ENCODE measurements around the gene ENTHD1.

The ENTHD1 gene

DNA sequence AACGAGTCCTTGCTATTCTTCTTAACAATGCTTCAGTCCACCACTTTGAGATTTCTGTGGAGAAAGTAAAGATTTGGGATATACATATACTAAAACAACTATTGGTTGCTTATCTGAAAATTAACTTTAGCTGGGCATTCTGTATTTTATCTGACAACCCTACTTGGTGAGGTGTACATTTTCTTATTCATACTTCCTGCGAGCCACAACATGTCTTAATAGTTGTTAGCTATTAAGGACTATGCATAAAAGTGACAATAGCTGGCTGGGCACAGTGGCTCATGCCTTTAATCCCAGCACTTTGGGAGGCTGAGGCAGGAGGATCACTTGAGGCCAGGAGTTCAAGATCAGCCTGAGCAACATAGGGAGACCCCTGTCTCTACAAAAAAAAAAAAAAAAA is 38.6 kb upstream of the ENTHD1 start:
- DNase-seq, result no peak

DNA sequence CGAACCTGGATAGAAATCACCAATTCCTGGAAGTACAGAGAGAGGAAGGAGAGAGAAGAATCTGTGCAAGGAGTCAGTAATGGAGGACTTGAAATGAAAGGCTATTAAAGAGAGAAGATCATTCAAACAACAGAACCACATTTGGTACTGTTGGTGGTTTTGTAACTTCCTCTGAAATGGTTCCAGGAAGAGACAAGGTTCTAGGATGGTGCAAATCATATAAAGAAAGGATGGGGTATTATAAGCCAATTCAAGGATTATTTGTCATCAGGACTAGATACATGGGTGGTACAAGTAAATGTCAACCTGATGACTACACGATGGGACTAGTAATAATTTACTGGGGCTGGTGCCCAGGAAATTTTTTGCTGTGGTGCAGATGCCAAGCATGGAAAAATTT is 37.7 kb upstream of the ENTHD1 start:
- no peak for DNase-seq
- TF ChIP-seq POLR2A (IDR thresholded peaks at IDR 0.05; ENCODE audit: low read length) (no peak), GATA1 (IDR thresholded peaks at IDR 0.05; ENCODE audit: low read depth, low read length) (no peak)

More for the DNA sequence above, 38.6 kb upstream of the ENTHD1 start:
- TF ChIP-seq POLR2A (IDR thresholded peaks at IDR 0.05; ENCODE audit: low read length), result no peak
- no peak for TF ChIP-seq GATA1 (IDR thresholded peaks at IDR 0.05; ENCODE audit: low read depth, low read length)

DNA sequence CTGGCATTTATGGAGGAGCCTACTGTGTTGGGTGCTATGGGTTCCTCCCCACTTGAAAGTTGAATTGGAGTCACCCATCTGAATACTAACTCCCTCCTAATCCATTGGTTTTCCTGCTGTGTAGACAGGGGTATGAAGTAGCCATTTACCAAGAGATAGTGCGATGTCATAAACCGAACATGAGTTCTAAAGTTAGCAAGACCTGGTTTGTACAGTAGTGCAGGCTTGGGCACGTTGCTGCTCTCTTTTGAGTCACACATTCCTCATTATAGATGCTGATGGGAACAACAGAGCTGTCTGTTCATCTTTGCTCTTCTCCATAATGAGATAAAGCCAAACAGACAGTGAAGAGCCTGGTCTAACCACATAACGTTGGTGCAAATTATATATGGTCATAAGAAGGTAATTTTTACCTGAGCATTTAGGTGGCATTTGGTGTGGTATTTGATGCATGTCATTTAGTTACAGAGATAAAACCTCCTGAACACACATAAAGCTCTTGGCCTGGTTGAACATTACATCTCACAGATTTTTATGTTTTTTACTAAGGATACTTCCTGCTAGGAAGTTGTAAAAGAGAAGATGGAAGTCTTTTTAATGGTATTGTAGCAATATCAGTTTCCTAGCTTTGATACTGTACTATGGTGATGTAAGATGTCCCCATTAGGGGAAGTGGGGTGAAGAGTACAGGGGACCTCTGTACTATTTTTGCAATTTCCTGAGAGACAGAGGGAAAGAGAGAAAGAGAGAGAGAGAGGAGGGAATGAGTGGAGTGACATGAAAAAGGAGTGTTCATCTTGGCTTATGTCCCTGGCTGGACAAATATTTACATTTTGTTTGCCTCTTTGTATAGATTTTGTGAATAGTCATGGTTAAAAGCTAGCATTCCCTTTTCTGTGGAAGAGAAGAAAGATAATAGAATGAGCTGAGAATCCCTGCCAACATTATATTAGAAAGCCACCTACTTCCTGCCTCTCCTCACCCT is 35.3 kb upstream of the ENTHD1 start:
- TF ChIP-seq GATA1 (IDR thresholded peaks at IDR 0.05; ENCODE audit: low read depth, low read length) (no peak), POLR2A (IDR thresholded peaks at IDR 0.05; ENCODE audit: low read length) (no peak)
- no peak for DNase-seq

DNA sequence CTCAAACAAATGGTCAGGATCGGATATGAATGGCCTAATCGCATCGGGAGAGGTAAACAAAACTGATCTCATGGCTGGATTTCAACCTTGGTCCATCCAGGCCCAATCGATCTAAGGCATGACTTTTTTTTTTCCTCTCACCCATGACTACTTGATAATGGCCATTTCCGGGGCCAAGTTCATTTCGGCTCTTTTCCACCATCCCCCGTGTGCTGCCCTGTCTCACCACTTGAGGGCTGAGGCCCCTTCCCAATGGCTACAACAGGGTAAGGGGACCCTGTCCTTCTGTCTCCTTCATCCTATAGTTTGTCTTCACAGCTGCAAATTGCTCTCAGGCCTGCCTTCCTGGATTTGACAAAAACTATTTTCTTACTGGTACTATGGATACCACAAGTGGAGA is 34.0 kb upstream of the ENTHD1 start:
- DNase-seq, result no peak
- TF ChIP-seq POLR2A (IDR thresholded peaks at IDR 0.05; ENCODE audit: low read length) (no peak), GATA1 (IDR thresholded peaks at IDR 0.05; ENCODE audit: low read depth, low read length) (no peak)

DNA sequence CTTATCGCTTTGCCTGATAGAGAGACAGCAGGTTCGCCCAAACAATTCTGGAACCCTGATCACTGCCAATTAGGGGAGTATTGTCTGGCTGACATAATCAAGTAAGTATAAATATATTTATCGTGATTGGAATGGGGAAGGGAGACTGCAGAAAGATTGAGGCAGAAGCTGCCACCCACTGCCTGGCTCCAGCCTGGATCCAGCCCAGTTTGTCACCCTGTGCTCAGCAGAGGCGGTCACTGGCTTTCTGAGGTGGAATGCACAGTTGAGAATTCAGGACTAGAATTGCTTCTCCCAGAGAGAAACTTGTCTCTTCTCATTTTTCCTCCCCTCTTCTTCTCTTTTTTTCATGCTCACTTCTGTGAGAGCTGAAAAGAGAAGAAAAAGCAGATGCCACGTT is 33.2 kb upstream of the ENTHD1 start:
- no peak for DNase-seq
- TF ChIP-seq POLR2A (IDR thresholded peaks at IDR 0.05; ENCODE audit: low read length) (no peak), GATA1 (IDR thresholded peaks at IDR 0.05; ENCODE audit: low read depth, low read length) (no peak)

DNA sequence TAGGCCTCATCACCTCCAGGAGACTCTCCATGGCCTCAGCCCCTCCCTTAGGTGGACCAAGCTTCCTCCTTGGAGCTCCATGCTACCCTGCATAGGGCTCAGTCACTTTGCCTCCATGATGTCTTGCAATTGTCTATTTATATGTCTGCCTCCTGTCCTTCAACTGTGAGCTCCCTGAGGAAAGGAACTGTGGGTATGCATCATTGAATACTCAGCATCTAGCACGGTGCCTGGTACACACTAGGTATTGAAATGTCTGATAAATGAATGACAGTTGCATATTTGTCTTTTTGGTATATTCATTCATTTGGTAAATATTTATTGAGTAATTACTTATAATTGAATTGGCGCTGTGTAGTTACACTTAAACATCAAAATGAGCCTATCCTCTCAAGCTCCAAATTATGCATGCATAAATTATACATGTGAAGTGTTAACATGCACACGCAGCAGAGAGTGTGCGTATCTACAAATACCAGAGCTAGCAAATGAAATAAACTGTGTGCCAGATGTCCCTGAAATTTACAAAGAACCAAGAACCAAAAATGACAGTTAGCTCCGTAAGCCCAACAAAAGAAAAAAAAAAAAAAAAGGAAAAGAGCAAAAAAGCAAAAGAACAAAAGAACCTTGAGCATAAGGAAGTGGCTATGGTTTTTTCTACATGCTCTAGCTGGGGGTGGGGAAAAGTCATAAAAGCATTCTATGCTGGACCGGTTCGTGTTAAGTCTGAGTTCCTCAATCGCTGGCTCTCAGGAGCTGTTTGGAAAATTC is 32.5 kb upstream of the ENTHD1 start:
- no peak for TF ChIP-seq POLR2A (IDR thresholded peaks at IDR 0.05; ENCODE audit: low read length)
- TF ChIP-seq GATA1 (IDR thresholded peaks at IDR 0.05; ENCODE audit: low read depth, low read length), result no peak
- no peak for DNase-seq

DNA sequence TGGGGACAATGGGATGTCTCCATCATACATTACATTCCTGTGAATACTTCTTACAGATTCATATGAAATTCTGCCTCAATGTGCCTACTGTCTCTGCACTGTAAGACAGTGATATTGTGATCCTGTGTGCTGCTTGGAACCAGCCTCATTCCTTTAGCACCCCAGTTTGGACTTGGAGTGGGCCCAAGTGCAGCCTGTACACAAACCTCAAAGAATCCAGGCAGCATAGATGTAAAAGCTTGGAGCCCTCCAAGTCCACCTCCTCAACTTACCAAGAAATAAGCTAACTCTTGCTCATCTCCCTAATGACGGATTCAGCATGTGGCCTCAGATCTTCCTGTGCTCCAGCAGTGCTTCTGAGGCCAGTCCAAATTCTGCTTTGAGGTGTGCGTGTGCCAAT is 31.7 kb upstream of the ENTHD1 start:
- no peak for DNase-seq
- no peak for TF ChIP-seq POLR2A (IDR thresholded peaks at IDR 0.05; ENCODE audit: low read length)
- TF ChIP-seq GATA1 (IDR thresholded peaks at IDR 0.05; ENCODE audit: low read depth, low read length), result no peak

DNA sequence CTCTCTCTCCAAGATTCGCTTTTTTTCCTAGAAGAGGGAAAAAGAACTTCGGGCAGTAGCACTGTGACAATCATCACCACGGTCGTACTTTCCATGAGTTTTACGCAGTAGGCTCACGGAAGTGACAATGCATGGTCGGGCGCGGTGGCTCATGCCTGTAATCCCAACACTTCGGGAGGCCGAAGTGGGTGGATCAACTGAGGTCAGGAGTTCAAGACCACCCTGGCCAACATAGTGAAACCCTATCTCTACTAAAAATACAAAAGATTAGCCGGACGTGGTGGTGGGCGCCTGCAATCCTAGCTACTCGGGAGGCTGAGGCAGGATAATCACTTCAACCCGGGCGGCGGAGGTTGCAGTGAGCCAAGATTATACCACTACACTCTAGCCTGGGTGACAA is 30.7 kb upstream of the ENTHD1 start:
- DNase-seq, result no peak
- no peak for TF ChIP-seq GATA1 (IDR thresholded peaks at IDR 0.05; ENCODE audit: low read depth, low read length)
- no peak for TF ChIP-seq POLR2A (IDR thresholded peaks at IDR 0.05; ENCODE audit: low read length)

DNA sequence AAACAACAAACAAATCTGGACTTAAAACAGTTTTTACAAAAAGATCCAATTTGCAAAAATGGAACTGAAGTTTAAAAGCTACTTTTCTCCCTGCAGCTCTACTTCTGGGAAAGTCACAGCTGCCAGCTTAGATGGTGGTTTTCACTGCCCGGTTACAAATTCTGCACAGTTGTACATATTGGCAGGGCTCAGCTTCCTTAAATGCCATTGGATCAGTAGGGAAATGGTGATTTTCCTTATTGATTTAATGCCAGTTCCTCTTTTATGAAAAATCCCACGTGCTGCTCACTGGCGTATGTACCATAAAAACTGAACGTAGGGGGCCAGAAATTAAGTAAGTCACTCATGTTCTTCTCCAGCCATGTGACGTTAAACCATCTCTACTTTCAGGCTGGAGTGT is 30.1 kb upstream of the ENTHD1 start:
- DNase-seq, result no peak

DNA sequence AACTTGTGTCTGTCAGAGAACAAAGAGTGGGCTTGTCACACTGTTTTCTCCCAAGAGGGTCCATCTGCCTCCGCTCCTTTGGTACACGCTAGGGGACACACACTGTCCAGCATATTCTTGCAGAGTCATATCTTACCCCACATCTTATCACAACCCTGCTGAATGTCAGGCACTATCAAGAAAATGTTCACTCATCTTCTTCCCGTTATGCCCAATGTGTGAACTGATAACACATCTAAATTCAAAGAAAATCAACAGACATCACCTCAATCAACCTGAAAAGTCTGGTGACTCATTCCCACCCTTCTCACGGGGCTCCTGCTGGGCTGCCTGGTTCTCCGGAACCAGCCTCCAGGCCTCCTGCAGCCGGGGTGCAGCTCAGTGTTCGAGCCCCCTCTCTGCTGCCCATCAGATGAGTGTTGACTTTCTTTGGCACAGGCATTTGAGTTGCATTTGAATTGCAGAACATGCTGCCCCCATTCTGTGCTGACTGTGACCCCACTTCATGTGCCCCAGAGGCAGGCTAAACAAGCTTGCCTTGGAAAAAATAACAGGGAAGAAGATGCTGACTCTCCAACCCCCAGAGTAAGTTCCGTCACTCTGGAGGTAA is 26.7 kb upstream of the ENTHD1 start:
- DNase-seq, result peak; percentile 81 to 94
- TF ChIP-seq POLR2A (IDR thresholded peaks at IDR 0.05; ENCODE audit: low read length) (peak; percentile 34), GATA1 (IDR thresholded peaks at IDR 0.05; ENCODE audit: low read depth, low read length) (peak; percentile 65)

More for the DNA sequence above, 30.1 kb upstream of the ENTHD1 start:
- no peak for TF ChIP-seq POLR2A (IDR thresholded peaks at IDR 0.05; ENCODE audit: low read length)
- no peak for TF ChIP-seq GATA1 (IDR thresholded peaks at IDR 0.05; ENCODE audit: low read depth, low read length)

DNA sequence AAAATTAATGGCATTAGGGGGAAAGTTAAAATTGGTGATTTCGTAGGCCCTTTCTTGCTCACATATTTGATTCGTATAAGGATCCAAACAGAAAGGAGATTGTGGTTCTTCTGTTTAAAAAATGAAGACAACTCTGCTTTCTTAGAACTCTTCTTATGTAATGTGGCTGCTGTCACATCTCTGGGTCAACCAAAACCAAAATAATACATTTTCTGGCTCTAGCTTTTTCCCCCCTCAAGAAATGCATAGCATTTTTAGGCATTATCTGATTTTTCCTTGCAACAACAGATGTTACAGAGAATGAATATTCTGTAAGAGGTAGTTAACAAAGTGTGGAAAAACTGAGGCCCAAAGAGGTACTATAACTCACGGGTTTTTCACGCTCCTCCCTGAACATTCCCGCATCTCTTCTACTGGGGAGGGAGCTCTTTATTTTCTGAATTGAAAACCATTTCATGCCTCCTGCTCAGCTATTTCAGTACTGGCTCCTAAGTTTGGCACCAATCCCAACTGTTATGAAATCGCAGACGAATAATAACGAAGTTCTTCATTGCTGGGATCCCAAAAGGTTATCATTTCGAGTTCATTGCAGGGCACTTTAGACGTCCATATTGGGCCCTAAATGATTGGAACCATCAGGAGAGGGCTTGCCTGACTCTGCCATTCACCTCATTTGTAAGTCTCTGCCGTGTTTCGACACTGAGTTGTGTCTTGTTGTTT is 24.4 kb upstream of the ENTHD1 start:
- TF ChIP-seq POLR2A (IDR thresholded peaks at IDR 0.05; ENCODE audit: low read length) (no peak), GATA1 (IDR thresholded peaks at IDR 0.05; ENCODE audit: low read depth, low read length) (no peak)
- peak; percentile 83 for DNase-seq

DNA sequence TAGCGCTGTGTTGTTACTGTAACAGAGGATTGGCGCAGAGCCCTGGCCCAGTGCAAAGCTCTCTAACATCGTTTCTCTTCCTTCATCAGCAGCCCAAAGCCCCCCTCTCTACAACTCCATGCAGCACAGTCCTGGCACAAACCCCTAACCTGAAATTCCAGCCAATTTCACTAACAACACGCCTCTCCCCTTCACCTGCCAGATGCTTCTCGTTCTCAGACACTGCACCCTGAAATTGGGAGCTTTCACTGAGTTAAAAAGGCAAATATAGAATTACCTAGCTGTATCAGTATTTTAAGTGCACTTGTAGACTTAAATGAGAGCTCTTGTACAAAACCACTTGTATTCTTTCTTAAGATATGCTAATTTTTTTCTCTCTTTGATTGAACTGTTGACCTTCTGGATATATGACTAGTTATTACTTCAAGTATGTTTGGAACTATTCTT is 23.7 kb upstream of the ENTHD1 start:
- no peak for DNase-seq
- TF ChIP-seq GATA1 (IDR thresholded peaks at IDR 0.05; ENCODE audit: low read depth, low read length) (no peak), POLR2A (IDR thresholded peaks at IDR 0.05; ENCODE audit: low read length) (no peak)

DNA sequence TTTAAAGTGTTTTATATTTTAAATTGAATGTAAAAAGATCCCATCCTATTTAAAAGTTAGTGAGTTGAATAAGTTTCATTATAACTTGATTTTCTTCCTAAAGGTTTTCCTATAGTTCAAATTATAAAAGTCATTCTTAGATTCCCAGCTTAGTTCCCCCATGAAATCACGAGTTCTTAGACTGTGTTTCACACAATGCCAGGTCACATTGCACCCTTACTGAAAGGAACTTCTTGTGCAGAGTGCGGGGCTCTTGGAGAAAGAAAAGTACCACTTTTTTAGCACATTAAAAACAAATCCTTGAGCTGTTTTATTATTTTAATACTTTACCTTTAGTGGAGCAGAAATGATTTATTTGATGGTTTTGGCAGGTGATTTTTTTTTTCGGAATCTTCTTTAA is 22.9 kb upstream of the ENTHD1 start:
- no peak for DNase-seq
- TF ChIP-seq GATA1 (IDR thresholded peaks at IDR 0.05; ENCODE audit: low read depth, low read length) (no peak), POLR2A (IDR thresholded peaks at IDR 0.05; ENCODE audit: low read length) (no peak)
